HG03575 (cell line): ENCODE data around the gene DYNC1I2.
"Not testable (repeated sequence)": the region's sequence is repeated elsewhere in the genome, so short reads cannot be mapped to it uniquely, and the experiment has no call there.

Experiments used
- ATAC-seq: cut with Tn5 transposase; IDR thresholded peaks from one replicate; pipeline ENCODE4 v1.9.1; 2021; ENCODE audit not compliant: unreplicated experiment, insufficient number of reproducible peaks, low FRiP score; ENCODE audit errors: extremely low read depth

DYNC1I2 gene

GRCh38 chr2:171709011-171709685, 21.9 kb downstream of the DYNC1I2 start:
- no peak for ATAC-seq

- ATAC-seq = no peak
Observed at GRCh38 chr2:171711351-171711750, 24.1 kb downstream of the DYNC1I2 start.

DNA sequence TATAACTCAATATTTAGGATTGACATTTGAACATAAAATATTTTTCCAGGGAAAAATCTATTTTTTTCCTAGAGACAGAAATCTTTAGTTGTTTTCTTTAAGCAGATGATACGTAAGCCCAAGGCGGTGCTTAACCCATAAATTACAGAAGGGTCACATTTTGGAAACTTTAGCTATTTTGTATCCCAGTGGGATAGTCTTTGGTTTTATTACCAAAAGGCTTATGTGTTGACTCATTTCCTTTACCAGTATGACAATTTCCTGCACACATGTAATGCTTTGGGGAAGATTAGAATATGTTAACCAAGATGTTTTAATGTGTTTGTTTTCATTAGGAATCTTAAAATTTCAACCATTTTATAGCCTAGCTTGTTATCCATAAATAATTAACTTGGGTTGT, 24.8 kb downstream of the DYNC1I2 start:
- ATAC-seq = no peak

GRCh38 chr2:171718720-171719119, 31.5 kb downstream of the DYNC1I2 start:
- peak; percentile 64 for ATAC-seq

DNA sequence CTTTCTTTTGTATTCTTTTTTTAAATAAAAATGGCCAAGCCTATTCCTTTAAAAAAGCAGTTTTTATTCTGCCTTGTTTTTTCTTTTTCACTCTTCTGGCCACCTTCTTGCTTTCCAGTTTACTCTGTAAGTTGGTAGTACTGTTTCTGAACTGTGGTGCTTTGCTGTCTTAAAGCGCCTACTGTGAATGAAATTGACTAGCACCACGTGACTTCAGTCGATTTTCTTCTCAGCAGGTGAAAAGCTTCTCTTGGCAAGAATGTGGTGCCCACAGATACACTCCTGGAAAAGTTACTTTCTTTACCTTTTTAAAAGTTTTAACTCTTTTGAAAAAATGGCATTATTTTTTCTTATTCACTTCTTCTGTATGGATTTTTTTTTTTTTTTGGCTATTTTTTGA, 32.4 kb downstream of the DYNC1I2 start:
- no peak for ATAC-seq

DNA sequence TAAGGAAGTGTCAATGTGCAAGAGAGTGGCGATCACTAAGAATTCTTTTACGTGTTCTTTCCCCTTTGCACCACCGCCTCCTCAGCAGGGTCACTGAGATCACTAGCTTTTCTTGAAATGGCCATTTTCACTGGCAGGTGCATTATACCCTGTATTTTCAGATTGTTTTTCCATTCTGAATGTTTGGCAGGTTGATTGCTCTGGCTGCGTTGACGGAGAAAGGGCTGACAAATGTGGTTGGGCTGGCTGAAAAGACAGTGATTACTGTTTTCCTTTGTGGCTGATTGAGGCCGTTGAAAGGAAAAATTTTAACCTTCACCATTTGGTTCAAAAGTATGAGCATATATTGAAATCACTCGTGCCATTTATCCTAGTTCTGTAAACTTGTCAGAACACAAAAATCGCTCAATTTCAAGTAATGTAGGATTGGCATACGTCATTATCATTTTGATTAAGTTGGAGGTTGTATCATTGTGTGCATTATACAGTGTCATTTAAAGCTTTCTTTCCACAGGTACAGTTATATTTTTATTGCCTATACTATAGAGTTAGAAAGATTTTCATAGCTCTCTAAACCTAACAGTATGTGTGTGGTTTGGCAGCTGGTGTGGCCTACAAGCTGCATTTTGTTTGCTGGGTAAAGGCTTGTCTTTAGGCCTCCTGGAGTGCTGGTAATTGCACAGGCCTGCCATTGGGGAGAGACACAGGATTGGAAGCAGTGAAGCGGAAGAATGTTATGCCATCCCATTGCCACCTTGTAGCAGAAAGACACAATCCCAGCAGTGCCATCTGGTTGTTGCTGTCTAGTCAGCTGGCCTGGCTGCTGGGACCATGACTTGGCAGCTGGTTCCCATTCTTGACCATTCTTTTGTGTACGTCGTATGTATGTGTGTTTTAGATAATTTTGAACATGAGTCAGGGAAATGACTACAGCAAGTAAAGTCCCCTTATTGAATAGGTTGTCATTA, 36.7 kb downstream of the DYNC1I2 start:
- no peak for ATAC-seq

GRCh38 chr2:171726847-171727450, 39.7 kb downstream of the DYNC1I2 start:
- no peak for ATAC-seq

- no peak for ATAC-seq
Observed at GRCh38 chr2:171728989-171729951, 42.0 kb downstream of the DYNC1I2 start.

GRCh38 chr2:171729952-171730317, 42.7 kb downstream of the DYNC1I2 start:
- ATAC-seq = no peak

DNA sequence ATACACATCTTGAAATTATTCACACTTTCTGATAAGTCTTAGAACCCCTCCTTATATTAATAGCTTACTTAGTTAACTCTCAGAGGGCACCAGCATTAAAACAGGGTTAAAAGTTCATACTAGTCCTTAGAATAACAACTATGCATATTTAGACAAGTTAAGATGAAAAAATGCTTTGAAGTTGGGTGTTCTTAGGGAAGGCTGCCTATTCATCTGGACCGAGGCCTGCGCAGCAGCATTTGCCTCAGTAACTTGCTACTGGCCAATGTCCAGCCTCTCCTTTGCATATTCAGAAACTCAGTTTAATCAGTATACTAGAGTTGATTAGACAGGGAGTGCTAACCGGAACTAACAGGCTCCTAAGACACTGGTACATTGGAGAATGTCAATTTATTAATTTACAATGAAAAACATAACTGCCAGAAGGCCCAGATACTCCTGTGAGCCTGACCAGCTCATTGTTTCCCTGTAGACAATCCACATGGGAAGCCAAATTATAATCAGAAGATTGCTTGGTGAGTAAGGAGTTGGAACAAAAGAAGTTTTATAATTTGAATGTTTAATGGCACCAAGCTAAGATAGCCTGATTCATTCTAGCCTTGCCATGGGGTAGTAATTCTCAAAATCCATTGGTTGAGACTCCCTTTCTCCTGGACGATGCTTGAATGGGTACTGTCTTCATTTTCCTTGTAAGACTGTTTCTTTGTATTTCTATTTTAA, 48.9 kb downstream of the DYNC1I2 start:
- ATAC-seq = no peak

DNA sequence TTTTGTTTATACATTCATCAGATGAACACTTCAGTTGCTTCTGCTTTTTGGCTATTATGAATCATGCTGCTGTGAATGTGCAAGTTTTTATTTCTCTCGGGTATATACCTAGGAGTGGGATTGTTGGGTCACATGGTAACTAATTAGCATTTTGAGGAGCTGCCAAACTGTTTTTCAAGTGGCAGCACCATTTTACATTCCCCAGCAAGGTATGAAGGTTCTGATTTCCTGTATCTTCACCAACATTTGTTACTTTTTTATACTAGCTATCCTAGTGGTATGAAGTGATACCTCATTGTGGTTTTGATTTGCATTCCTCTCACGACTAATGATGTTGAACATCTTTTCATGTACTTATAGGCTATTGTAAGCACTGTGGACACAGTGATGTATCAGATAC, 53.9 kb downstream of the DYNC1I2 start:
- no peak for ATAC-seq

DNA sequence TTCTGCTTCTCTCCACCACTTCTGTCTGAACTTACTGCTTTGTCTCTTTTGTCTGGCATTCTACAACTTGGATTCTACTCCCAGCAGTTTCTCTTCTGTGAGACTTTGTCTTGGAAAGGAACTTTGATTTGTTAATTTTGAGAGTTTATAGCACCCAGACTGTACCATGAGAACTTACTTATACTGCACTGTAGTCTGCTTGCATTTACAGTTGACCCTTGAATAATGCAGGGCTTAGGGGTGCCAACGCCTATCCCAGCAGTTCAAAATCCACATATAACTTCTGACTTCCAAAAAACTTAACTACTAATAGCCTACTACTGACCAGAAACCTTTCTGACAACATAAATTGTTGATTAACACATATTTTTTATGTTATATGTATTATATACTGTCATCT, 55.5 kb downstream of the DYNC1I2 start:
- ATAC-seq = no peak

- ATAC-seq = no peak
Observed at GRCh38 chr2:171745141-171745540, 57.9 kb downstream of the DYNC1I2 start.

DNA sequence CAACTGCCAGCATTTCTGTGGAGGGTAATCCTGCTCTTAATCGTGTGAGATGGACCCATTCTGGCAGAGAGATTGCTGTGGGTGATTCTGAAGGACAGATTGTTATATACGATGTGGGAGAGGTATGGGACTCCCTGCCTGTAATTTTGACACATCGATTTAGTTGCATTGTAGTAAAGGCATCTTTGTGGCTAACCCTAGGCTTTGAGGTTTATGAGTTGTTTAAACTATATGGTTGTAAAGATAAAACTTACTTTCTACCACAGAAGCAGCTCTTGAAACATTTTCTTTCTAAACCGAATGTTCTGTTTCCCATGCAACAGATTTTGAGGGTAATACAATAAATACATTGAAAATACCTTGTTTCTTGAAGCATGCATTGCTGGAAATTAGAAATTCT, 58.5 kb downstream of the DYNC1I2 start:
- ATAC-seq = no peak

DNA sequence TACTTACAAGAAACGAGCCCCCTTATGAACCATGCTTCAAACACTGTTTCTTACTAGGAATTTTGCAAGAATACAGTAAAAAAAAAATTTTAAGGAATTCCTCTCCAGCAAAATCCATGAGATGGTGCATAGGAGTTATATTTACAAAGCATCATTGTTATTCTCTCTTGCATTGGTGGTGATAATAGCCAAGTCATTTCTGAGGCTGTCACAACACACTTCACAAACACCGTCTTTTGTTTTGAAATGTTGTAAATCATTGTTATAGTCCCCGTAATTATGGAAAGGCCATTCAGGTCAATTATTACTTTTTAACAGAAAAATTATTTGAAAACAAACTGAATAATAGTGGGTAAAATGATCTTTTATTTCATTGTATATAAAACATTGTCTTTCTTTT, 60.1 kb downstream of the DYNC1I2 start:
- ATAC-seq = no peak

DNA sequence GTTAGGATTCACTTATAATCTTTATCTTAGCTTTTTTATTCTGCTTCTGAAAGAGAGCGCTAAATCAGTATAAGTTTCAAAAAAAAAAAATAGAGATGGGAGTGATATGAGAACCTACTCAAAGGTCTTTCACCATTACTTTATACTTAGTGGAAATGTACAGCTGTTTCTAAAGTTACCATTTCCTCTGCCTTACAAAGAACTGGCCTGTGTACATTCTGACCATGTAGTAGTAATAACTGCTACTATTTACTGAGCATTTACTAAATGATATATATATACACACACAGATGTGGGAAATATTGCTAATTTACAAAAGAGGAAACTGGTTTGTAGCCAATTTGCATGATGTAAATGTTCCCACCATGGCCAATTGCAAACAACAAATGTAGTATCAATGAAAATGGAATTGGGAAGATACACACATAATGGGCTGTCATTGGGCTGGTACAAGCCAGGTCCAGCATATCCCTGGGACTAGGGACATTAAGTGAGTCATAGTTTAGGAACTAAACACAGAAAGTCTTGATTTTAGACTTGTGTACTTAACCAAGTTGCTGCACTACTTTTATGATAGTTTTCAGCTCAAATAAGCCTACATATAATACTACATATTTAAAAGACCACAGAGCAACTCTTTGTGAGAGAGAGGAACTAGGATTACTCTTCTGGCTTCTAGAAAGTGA, 67.1 kb downstream of the DYNC1I2 start:
- no peak for ATAC-seq

DNA sequence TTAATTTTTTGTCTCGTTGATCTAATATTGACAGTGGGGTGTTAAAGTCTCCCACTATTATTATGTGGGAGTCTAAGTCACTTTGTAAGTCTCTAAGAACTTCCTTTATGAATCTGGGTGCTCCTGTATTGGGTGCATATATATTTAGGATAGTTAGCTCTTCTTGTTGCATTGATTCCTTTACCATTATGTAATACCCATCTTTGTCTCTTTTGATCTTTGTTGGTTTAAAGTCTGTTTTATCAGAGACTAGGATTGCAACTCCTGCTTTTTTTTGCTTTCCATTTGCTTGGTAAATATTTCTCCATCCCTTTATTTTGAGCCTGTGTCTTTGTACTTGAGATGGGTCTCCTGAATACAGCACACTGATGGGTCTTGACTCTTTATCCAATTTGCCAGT, 71.5 kb downstream of the DYNC1I2 start:
- not testable (repeated sequence) for ATAC-seq

GRCh38 chr2:171761176-171761575, 73.9 kb downstream of the DYNC1I2 start:
- not testable (repeated sequence) for ATAC-seq
